GM21723 (cell line): ENCODE measurements around the gene ABHD2.
"Not testable (repeated sequence)": the region's sequence is repeated elsewhere in the genome, so short reads cannot be mapped to it uniquely, and the experiment has no call there.

Experiments used
- ATAC-seq: cut with Tn5 transposase; IDR thresholded peaks from one replicate; pipeline ENCODE4 v1.9.1; 2021; ENCODE audit warnings: mild to moderate bottlenecking, moderate library complexity; ENCODE audit not compliant: unreplicated experiment

ABHD2 gene

GRCh38 chr15:89119489-89120478, 31.5 kb downstream of the ABHD2 start:
- ATAC-seq = no peak

- not testable (repeated sequence) for ATAC-seq
Observed at GRCh38 chr15:89120479-89121000, 32.3 kb downstream of the ABHD2 start.

DNA sequence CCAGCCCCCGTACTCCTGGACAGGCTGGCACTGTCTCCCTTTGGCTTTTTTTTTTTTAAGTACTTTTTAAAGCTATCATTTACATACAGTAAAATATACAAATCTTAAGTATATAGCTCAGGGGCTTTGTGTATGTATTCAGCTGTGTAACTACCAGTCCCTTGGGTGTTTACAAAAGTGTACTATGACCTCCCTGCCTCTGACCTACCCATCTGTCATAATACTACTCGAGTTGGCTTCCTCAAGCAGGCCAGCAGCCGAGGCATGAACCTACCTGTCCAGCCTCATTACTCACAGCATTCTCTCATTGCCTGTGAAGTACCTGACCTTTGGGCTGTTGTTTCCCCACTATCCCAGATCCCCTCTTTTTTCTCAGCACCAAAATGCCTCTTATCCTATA, 33.2 kb downstream of the ABHD2 start:
- no peak for ATAC-seq

DNA sequence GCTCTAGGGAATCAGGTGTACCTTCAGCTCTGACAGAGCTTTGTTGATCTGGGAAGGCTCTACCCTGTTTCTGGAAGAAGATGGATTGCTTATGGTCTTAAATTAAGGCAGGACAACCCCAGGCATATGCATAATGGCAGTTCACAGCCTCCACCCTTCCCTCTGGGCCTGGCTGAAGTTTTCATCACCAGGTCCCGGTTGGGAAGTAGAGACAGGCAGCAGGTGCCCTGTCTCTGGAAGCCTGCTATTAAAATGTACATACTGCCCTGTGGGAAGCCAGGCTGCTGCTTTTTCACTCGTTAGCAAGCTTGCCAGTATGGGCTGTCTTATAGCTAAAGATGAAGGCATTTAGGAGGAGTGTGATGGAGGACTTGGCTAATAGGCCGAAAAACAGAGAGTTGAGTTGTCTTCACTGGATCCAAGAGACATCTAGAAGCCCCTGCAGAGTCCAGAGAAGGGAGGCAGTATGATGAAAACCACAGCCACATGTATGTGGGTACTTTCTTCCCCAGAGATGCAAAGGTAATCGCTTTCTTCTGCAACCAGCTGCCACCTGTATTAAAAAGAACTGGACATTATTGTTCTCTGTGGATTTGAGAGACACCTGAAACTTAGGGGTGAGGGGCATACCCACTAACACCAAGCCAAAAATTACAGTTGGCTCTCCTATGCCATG, 34.4 kb downstream of the ABHD2 start:
- no peak for ATAC-seq

- ATAC-seq = no peak
Observed at GRCh38 chr15:89123181-89123525, 34.9 kb downstream of the ABHD2 start.

- no peak for ATAC-seq
Observed at GRCh38 chr15:89125088-89125826, 37.0 kb downstream of the ABHD2 start.

DNA sequence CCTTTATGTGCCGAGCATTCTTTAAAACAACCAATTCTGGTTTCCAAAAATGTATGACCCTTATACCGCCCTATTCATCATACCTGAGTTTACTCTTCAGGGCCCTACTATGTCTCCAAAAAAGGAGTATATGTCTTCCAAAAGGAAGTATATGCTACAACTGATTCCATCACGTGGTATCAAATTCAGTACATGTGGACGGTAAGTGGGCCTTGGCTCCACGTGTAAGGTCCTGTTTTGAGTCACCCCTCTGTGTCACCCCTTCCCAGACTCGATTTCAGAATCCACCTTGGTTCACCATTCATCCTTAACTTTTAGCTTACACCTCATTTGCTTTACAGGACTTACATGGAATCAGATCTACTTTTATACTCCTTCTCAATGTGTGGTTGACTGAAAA, 37.8 kb downstream of the ABHD2 start:
- no peak for ATAC-seq

GRCh38 chr15:89127054-89127702, 38.9 kb downstream of the ABHD2 start:
- no peak for ATAC-seq

DNA sequence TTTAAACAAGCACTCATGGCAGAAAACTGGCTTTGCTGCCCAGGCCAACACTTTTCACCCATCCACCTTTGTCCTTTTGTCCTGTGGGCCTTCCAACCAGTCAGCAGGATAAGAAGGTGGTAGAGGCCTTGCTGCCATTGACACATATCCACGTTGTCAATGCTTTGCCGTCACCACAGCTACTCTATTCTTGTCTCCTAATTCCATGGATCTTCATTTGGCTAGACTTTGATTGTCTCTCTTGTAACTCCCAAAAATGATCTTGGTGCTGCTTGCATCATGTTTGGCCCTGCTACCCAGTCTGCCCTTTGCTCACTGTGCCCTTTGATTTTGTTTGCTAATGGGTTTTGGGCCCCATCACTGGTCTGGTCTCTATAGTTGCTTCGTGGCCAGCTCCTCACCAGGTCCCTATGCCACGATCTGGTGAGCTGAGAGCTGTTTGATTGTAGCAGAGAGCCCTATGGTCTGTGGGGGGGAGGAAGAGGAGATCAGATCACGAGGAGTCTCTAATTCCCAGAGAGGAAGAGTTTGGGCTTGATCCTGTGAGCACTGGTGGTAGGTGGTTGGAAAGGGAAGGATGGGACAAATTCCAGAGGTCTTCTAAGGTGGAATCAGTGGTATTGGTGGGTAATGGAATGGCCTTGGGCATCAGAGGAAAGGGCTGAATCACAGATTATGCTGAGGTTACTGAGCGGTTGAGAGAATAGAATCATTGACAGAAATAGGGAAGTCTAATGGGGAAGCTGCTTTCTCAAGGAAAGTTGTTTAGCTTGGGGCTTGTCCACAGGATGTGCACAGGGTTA, 40.3 kb downstream of the ABHD2 start:
- ATAC-seq = no peak

DNA sequence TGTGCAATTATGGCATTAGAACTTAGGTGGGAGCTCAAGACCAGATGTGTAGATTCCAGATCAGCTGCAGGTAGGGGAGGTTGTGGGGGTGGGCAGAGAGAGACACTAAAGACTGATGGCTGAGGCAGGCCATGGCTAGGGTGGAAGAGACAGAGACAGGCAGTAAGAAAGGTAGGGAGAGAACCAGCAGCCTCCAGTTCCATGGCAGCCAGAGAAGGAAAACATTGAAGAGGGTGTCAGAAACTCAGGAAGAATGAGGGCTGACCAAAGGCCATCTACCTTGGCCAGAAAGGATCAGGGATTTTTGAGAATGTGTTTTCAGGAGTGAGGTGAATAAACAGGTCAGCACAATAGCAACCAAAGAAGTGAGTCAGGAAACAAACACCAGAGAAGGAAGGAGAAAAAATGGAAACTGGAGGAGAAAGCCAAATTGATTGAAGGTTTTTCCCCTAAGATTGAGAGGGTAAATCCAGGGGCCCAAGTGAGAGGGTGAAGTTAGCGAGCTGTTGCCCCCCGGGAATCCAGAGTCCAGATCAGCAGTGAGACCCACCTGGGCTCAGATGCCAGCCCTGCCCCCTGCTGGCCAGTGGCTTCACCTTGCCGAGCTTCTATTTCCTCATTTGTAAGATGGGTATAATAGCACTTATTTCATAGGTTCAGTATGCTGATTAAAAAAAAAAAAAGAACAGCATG, 41.0 kb downstream of the ABHD2 start:
- ATAC-seq = no peak

- no peak for ATAC-seq
Observed at GRCh38 chr15:89129816-89130134, 41.5 kb downstream of the ABHD2 start.

GRCh38 chr15:89130201-89130600, 41.9 kb downstream of the ABHD2 start:
- ATAC-seq = no peak

DNA sequence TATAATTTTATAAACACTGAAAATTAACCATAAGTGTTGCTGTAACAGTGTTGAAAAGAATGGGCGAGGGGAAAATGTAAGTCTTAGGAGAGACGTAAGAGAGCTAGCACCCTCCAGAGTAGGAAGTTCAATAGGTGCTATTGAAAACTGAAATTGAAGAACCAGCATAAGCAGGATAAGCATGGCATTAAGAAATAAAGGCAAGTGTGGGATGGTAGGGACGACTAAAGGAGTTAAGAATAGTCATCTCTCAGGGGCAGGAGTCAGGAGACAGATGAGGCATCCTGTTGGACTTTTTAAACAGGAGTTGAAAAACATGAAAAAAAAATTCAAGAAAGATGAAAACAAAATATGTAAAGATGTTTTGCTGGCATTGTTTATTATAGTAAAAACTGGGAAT, 43.5 kb downstream of the ABHD2 start:
- no peak for ATAC-seq

- ATAC-seq = no peak
Observed at GRCh38 chr15:89132611-89133507, 44.6 kb downstream of the ABHD2 start.

DNA sequence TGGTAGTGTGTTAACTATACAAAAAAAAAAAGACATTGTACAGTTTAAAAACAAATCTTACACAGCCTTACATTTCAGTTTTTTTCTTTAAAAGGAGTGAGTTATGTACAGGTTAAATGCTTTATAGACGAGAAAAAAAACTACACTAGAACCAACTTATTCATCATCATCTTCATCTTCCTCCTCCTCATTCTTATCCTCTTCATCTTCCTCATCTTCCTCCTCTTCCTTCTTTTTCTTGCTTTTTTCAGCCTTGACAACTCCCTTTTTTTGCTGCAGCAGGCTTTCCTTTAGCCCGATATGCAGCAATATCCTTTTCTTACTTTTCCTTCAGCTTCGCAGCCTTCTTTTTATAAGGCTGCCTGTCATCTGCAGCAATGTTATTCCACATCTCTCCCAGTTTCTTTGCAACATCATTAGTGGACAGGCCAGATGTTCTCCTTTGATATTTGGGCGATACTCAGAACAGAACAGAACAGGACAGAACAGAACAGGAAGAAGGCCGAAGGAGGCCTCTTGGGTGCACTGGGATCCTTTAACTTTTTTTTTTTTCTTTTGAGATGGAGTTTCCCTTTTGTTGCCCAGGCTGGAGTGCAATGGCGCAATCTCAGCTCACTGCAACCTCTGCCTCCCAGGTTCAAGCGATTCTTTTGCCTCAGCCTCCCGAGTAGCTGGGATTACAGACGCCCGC, 47.3 kb downstream of the ABHD2 start:
- ATAC-seq = not testable (repeated sequence)

DNA sequence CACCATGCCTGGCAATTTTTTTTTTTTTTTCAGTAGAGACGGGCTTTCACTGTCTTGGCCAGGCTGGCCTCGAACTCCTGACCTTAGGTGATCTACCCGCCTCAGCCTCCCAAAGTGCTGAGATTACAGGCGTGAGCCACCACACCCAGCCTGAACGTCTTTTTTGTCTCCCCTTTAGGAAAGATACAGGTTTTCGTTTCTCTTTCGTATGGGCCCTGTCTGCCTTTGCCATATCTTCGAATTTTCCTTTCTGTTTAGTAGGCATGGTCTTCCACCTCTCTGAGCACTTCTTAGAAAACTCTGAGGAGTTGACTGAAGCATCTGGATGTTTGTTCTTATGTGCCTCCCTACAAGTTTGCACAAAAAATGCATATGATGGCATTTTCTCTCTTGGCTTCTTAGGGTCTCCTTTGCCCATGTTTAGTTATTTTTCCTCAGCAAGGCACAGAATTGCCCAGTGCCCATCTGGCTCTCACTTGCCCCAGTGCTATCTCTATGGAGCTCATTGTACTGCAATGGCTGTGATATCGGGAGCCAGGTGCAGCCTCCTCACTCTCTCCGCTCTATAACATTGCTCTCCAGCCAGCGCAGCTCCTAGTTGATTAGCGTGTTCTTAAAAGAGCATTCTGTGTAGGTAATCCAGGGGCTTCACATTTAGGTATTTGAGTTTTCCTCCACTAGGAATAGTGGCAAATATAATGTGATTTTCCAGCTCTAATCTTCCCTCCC, 48.0 kb downstream of the ABHD2 start:
- no peak for ATAC-seq
